GM12801 (cell line): Measurements from ENCODE around the gene ELF2.

ENCODE experiments used
- CTCF ChIP-seq: IDR thresholded peaks from one replicate; pipeline ENCODE4 v1.5.1; 2011; ENCODE audit warnings: control low read depth; ENCODE audit not compliant: insufficient read length; ENCODE audit errors: extremely low read depth

The ELF2 gene

GRCh38 chr4:139154952-139155557, 22.0 kb downstream of the ELF2 start:
- TF ChIP-seq CTCF, result no peak

GRCh38 chr4:139154538-139154937, 22.5 kb downstream of the ELF2 start:
- no peak for TF ChIP-seq CTCF

- TF ChIP-seq CTCF, result no peak
Measured at GRCh38 chr4:139154134-139154421, 22.9 kb downstream of the ELF2 start.

GRCh38 chr4:139153411-139154133, 23.4 kb downstream of the ELF2 start:
- TF ChIP-seq CTCF, result no peak

GRCh38 chr4:139152249-139152648, 24.8 kb downstream of the ELF2 start:
- TF ChIP-seq CTCF, result no peak

GRCh38 chr4:139146926-139147629, 29.9 kb downstream of the ELF2 start:
- no peak for TF ChIP-seq CTCF

- no peak for TF ChIP-seq CTCF
Measured at GRCh38 chr4:139145552-139145932, 31.5 kb downstream of the ELF2 start.
